Caki2 (cell line): ENCODE results near the gene HELZ. TPM values are rescaled to one million over a fixed set of nuclear protein-coding genes. Genes with fewer than 3 reads are reported as not detected.
A peak's percentile ranks its signal among the peaks of the same experiment; 100 is the strongest.
"Not testable (repeated sequence)": the region's sequence is repeated elsewhere in the genome, so short reads cannot be mapped to it uniquely, and the experiment has no call there.

Experiments used
- DNase-seq: peaks from one replicate; pipeline ENCODE4 v3.0.0-alpha.2; 2015; ENCODE audit warnings: low read depth
- in situ Hi-C: cut with HindIII; loops from 2 replicates; pipeline ENCODE4 v1.10.0; 2016; ENCODE audit warnings: low sequenced_read_pairs, low pct_unique_long_range_greater_than_20kb, mixed read lengths
- total RNA-seq: library from RNA; depleted of rRNA; stranded (reverse); fragments of >200 nt; shearing (Covaris generic); gene quantifications from 2 replicates; pipeline ENCODE4 v1.2.3, GENCODE V29; 2014; ENCODE audit warnings: low replicate concordance

HELZ gene
- total RNA-seq, 1 experiment from 2014 or later: 21.5 TPM

- in situ Hi-C loops: no loop called here
- DNase-seq: no peak
Observed at GRCh38 chr17:67162771-67163170, 82.2 kb downstream of the HELZ start.

GRCh38 chr17:67161573-67161972 lies 83.4 kb downstream of the HELZ start:
- in situ Hi-C loops: no loop called here
- DNase-seq: no peak

GRCh38 chr17:67160791-67161190 lies 84.2 kb downstream of the HELZ start:
- in situ Hi-C loops: no loop called here
- DNase-seq: no peak

- in situ Hi-C loops: no loop called here
- DNase-seq: no peak
Observed at GRCh38 chr17:67157732-67158639, 87.0 kb downstream of the HELZ start.

GRCh38 chr17:67156269-67157199 lies 88.5 kb downstream of the HELZ start:
- peak; percentile 74 for DNase-seq
- in situ Hi-C loops: no loop called here

GRCh38 chr17:67152824-67153223 lies 92.2 kb downstream of the HELZ start:
- in situ Hi-C loops: no loop called here
- DNase-seq: no peak

- in situ Hi-C loops: no loop called here
- no peak for DNase-seq
Observed at GRCh38 chr17:67151717-67152116, 93.3 kb downstream of the HELZ start.

- in situ Hi-C loops: no loop called here
- no peak for DNase-seq
Observed at GRCh38 chr17:67150826-67151225, 94.2 kb downstream of the HELZ start.

- no peak for DNase-seq
- in situ Hi-C loops: no loop called here
Observed at GRCh38 chr17:67148352-67148751, 96.6 kb downstream of the HELZ start.

- in situ Hi-C loops: no loop called here
- no peak for DNase-seq
Observed at GRCh38 chr17:67145183-67145805, 99.7 kb downstream of the HELZ start.

GRCh38 chr17:67143318-67143717 lies 101.7 kb downstream of the HELZ start:
- in situ Hi-C loops: no loop called here
- DNase-seq: no peak

- DNase-seq, in situ Hi-C loops: not testable (repeated sequence)
Observed at GRCh38 chr17:67142030-67142429, 103.0 kb downstream of the HELZ start.

GRCh38 chr17:67139784-67140665 lies 105.0 kb downstream of the HELZ start:
- DNase-seq: no peak
- in situ Hi-C loops: no loop called here

GRCh38 chr17:67139289-67139688 lies 105.7 kb downstream of the HELZ start:
- in situ Hi-C loops: no loop called here
- DNase-seq: no peak

GRCh38 chr17:67138392-67138791 lies 106.6 kb downstream of the HELZ start:
- in situ Hi-C loops: no loop called here

GRCh38 chr17:67137860-67138259 lies 107.1 kb downstream of the HELZ start:
- no peak for DNase-seq
- in situ Hi-C loops: no loop called here

More at GRCh38 chr17:67138392-67138791, 106.6 kb downstream of the HELZ start:
- DNase-seq: no peak

GRCh38 chr17:67137026-67137370 lies 108.0 kb downstream of the HELZ start:
- no peak for DNase-seq
- in situ Hi-C loops: no loop called here
